Natural killer cell (primary cell): ENCODE measurements around the gene SLC22A23. TPM values are rescaled to one million over a fixed set of nuclear protein-coding genes. Genes with fewer than 3 reads are reported as not detected.

Experiments used
- ATAC-seq, 3 donors: fragments of 150-1000 bp in 2 of 3; fragments of 200-7000 bp in 1 of 3; cut with Tn5 transposase; 1 replicate in 1 of 3; 2 replicates in 2 of 3; pipeline ENCODE4 v1.10.0; 2021; ENCODE audit warnings: mild to moderate bottlenecking in 2 of 3, moderate library complexity in 2 of 3
- DNase-seq, 2 donors: peaks; one replicate each; pipeline versions ENCODE4 v3.0.0 to v3.0.0-alpha.2; 2013 to 2021; ENCODE audit warnings: mixed read lengths in 1 of 2
- H3K27ac ChIP-seq: one replicate; pipeline ENCODE4 v1.5.1; 2013; ENCODE audit warnings: mild to moderate bottlenecking, low read length
- H3K27me3 ChIP-seq: one replicate; pipeline ENCODE4 v1.6.1; 2013; ENCODE audit warnings: low read length; ENCODE audit not compliant: control insufficient read depth, insufficient read depth
- H3K36me3 ChIP-seq: one replicate; pipeline ENCODE4 v1.6.1; 2013; ENCODE audit warnings: low read length; ENCODE audit not compliant: control insufficient read depth, insufficient read depth
- H3K4me1 ChIP-seq: one replicate; pipeline ENCODE4 v1.6.1; 2013; ENCODE audit warnings: low read length; ENCODE audit not compliant: control insufficient read depth, insufficient read depth
- H3K4me3 ChIP-seq: one replicate; pipeline ENCODE4 v1.5.1; 2013; ENCODE audit warnings: low read length
- H3K9me3 ChIP-seq: one replicate; pipeline ENCODE4 v1.6.1; 2013; ENCODE audit warnings: low read length; ENCODE audit not compliant: control insufficient read depth, insufficient read depth
- H3K27ac Mint-ChIP-seq, 2 donors: one replicate each; pipeline ENCODE4 v1.8.0; 2022; ENCODE audit warnings: mild to moderate bottlenecking in 2 of 2, mixed read lengths in 2 of 2, moderate library complexity in 1 of 2
- H3K27me3 Mint-ChIP-seq, 2 donors: one replicate each; pipeline ENCODE4 v1.8.0; 2022; ENCODE audit warnings: low read depth in 2 of 2, mixed read lengths in 2 of 2
- H3K36me3 Mint-ChIP-seq: one replicate; pipeline ENCODE4 v1.8.0; 2022; ENCODE audit warnings: mixed read lengths
- H3K4me1 Mint-ChIP-seq, 2 donors: one replicate each; pipeline ENCODE4 v1.8.0; 2022; ENCODE audit warnings: mixed read lengths in 2 of 2
- H3K4me3 Mint-ChIP-seq: one replicate; pipeline ENCODE4 v1.8.0; 2022; ENCODE audit warnings: mild to moderate bottlenecking, moderate library complexity, mixed read lengths
- H3K9me3 Mint-ChIP-seq, 2 donors: one replicate each; pipeline ENCODE4 v1.8.0; 2022; ENCODE audit warnings: mixed read lengths in 2 of 2
- WGBS: methylation state at CpG from one replicate; pipeline ENCODE4 v1.1.7; 2013; ENCODE audit warnings: missing lambda C conversion rate; ENCODE audit not compliant: insufficient coverage; 5-methylcytosine and 5-hydroxymethylcytosine counted together
- intact Hi-C: fragments of 100-400 bp; cut with micrococcal nuclease; formaldehyde crosslinking; loops from one replicate; pipeline ENCODE4 v1.14.2; 2022
- total RNA-seq, 4 donors: library from RNA; stranded (reverse); fragments of 120-200 nt in 1 of 4; gene quantifications; one replicate each; pipeline versions ENCODE4 v1.2.3 to v1.2.4, GENCODE V29; 2013 to 2022
- TF ChIP-seq, protein P1 (sequence below): fragments of 200-600 bp; IDR thresholded peaks from one replicate; pipeline ENCODE4 v1.8.0; 2022; ENCODE audit warnings: antibody characterized with exemption

SLC22A23 gene
- total RNA-seq, 3 donors from 2014 or later (not counting 1 experiment from before 2014, with no cell fraction given), result 0.24 to 0.79 (median 0.38) TPM

DNA sequence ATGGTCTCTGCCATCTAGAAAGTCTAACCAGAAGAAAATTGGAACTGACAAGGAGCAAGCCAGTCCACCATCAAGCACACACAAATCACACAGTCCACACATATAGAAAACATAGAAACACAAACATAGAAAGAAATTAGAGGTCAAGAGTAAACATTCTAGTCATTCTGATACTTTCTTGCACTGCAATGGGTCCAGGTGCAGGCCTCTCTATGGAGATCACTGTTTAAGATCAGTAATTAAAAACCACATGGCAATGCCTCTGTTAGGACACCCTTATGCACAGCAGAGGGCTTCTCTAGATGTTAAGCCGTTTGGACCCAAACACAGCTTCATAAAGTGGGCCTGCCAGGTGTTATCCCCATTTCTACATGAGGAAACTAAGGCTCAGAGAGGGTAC, 42.8 kb upstream of the SLC22A23 start:
- H3K27me3 ChIP-seq, result no peaks in the 10 kb centered on the region
- intact Hi-C loops, result no loop called here
- Mint-ChIP-seq H3K9me3 (no peaks in the 10 kb centered on the region), H3K4me1 (no peaks in the 10 kb centered on the region), H3K27ac (no peak overlapping the region), H3K36me3 (no peaks in the 10 kb centered on the region), H3K4me3 (no peak overlapping the region), H3K27me3 (peaks cover 6 to 24% of the 10 kb centered on the region in 2 donors)
- H3K27ac ChIP-seq, result no peak overlapping the region
- no peak for DNase-seq
- 74% methylated on average over 1 of the region's 1 CpG for WGBS
- ATAC-seq, result no peak
- H3K36me3 ChIP-seq, result no peaks in the 10 kb centered on the region
- H3K4me3 ChIP-seq, result no peak overlapping the region
- no peaks in the 10 kb centered on the region for H3K4me1 ChIP-seq
- TF ChIP-seq, protein P1, sequence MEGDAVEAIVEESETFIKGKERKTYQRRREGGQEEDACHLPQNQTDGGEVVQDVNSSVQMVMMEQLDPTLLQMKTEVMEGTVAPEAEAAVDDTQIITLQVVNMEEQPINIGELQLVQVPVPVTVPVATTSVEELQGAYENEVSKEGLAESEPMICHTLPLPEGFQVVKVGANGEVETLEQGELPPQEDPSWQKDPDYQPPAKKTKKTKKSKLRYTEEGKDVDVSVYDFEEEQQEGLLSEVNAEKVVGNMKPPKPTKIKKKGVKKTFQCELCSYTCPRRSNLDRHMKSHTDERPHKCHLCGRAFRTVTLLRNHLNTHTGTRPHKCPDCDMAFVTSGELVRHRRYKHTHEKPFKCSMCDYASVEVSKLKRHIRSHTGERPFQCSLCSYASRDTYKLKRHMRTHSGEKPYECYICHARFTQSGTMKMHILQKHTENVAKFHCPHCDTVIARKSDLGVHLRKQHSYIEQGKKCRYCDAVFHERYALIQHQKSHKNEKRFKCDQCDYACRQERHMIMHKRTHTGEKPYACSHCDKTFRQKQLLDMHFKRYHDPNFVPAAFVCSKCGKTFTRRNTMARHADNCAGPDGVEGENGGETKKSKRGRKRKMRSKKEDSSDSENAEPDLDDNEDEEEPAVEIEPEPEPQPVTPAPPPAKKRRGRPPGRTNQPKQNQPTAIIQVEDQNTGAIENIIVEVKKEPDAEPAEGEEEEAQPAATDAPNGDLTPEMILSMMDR, result no peak
- no peaks in the 10 kb centered on the region for H3K9me3 ChIP-seq

DNA sequence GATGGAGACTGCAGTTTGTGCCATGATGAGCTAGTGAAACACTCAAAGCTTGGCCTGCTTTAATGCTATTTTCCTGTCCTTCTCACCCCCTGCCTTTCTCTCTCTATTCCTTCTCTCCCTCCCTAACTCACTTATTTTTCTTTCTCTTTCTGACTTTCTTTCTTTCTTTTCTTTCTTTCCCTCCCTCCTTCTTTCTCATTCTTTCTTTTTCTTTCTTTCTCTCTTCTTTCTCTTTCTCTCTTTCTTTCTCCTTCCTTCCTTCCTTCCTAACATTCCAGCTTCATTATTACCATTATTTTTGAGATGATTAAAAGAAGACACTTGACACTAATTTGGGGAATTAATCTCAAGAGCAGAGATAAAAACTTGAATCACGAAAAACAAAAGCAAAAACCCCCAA, 39.5 kb upstream of the SLC22A23 start:
- WGBS, result no CpG with 5 or more reads among the region's 1 CpG
- H3K36me3 ChIP-seq, result no peaks in the 10 kb centered on the region

DNA sequence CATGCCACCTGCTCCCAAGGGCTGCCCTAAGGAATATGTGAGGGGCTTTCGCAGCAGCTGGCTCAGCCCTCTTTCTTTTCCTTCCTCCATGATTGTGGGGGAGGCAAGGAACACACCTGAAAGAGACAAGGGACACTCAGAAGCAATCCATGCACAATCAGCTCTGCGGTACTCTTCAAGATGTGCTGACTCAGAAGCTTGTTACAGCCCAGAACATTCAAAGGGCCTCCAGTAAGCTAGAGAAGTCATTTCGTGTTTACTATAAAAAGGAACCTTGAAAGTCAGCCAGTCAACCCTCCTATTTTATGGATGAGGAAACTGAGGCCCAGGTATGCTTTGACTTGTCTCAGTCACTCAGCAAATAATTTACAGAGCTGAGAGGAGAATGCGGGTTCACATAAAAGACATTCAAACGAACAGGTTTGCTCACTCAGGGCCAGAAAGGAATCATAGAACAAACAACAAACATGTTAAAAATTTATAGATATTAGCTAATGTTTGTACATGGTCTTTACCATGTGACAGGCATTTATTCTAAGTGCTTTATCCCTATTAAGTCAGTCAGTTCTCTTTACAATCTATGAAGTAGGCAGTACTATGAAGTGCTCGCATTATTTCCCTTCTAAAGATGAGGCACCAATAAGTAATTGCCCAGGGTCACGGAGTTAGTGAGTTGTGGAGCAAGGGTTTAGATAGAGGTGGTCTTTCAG, 37.7 kb upstream of the SLC22A23 start:
- Histone ChIP-seq H3K27me3 (no peaks in the 10 kb centered on the region), H3K9me3 (no peaks in the 10 kb centered on the region), H3K4me1 (no peaks in the 10 kb centered on the region), H3K36me3 (no peaks in the 10 kb centered on the region), H3K27ac (no peak overlapping the region), H3K4me3 (no peak overlapping the region)
- DNase-seq (no peak), ATAC-seq (no peak)
- Mint-ChIP-seq H3K4me1 (no peaks in the 10 kb centered on the region), H3K4me3 (no peak overlapping the region), H3K27ac (no peak overlapping the region), H3K27me3 (peaks cover 12 to 21% of the 10 kb centered on the region in 2 donors), H3K9me3 (no peaks in the 10 kb centered on the region), H3K36me3 (no peaks in the 10 kb centered on the region)
- WGBS, result 92% methylated on average over 5 of the region's 7 CpGs
- TF ChIP-seq, protein P1, result no peak
- intact Hi-C loops, result no loop called here

More for the DNA sequence above, 39.5 kb upstream of the SLC22A23 start:
- Histone ChIP-seq H3K4me3 (no peak overlapping the region), H3K4me1 (no peaks in the 10 kb centered on the region), H3K27me3 (no peaks in the 10 kb centered on the region), H3K9me3 (no peaks in the 10 kb centered on the region), H3K27ac (no peak overlapping the region)
- ATAC-seq (no peak), DNase-seq (no peak)
- H3K36me3 Mint-ChIP-seq, result no peaks in the 10 kb centered on the region
- H3K9me3 Mint-ChIP-seq, result no peaks in the 10 kb centered on the region
- H3K27me3 Mint-ChIP-seq, result peaks cover 9 to 21% of the 10 kb centered on the region in 2 donors
- intact Hi-C loops, result no loop called here
- no peaks in the 10 kb centered on the region for H3K4me1 Mint-ChIP-seq
- no peak overlapping the region for H3K27ac Mint-ChIP-seq
- no peak overlapping the region for H3K4me3 Mint-ChIP-seq
- TF ChIP-seq, protein P1, result no peak

DNA sequence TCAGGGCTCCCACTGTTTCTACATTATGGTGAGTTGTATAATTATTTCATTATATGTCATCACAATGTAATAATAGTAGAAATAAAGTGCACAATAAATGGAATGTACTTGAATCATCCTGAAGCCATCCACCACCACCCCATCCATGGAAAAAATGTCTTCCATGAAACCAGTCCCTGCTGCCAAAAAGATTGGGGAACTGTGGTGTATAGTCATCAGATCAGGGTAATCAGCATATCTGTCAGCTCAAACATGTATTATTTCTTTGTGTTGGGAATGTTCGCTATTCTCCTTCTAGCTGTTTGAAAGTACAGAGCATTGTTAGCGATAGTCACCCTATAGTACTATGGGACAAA, 33.8 kb upstream of the SLC22A23 start:
- no peaks in the 10 kb centered on the region for H3K36me3 ChIP-seq
- Mint-ChIP-seq H3K27me3 (peaks cover 20 to 25% of the 10 kb centered on the region in 2 donors), H3K27ac (no peak overlapping the region), H3K4me3 (no peak overlapping the region), H3K9me3 (no peaks in the 10 kb centered on the region), H3K36me3 (no peaks in the 10 kb centered on the region), H3K4me1 (no peaks in the 10 kb centered on the region)
- no peaks in the 10 kb centered on the region for H3K9me3 ChIP-seq
- H3K27ac ChIP-seq, result no peak overlapping the region
- H3K4me3 ChIP-seq, result no peak overlapping the region
- H3K4me1 ChIP-seq, result no peaks in the 10 kb centered on the region
- no peaks in the 10 kb centered on the region for H3K27me3 ChIP-seq
- WGBS, result 100% methylated on average over 2 of the region's 2 CpGs
- no peak for DNase-seq
- ATAC-seq, result no peak
- TF ChIP-seq, protein P1, result no peak
- intact Hi-C loops, result no loop called here
